Tibial nerve (tissue), 3 donors: Measurements from ENCODE around the gene NMT1.

Experiments used
- EP300 ChIP-seq, 2 donors: sonication (generic); formaldehyde crosslinking; IDR thresholded peaks; one replicate each; pipeline ENCODE4 v1.6.1; 2017; ENCODE audit warnings: antibody characterized with exemption in 2 of 2, mild to moderate bottlenecking in 1 of 2
- POLR2A ChIP-seq, 2 donors: fragments of 450-650 bp; IDR thresholded peaks; one replicate each; pipeline ENCODE4 v1.6.1; 2017; ENCODE audit warnings: antibody characterized with exemption in 2 of 2, mild to moderate bottlenecking in 2 of 2, moderate library complexity in 2 of 2

DNA sequence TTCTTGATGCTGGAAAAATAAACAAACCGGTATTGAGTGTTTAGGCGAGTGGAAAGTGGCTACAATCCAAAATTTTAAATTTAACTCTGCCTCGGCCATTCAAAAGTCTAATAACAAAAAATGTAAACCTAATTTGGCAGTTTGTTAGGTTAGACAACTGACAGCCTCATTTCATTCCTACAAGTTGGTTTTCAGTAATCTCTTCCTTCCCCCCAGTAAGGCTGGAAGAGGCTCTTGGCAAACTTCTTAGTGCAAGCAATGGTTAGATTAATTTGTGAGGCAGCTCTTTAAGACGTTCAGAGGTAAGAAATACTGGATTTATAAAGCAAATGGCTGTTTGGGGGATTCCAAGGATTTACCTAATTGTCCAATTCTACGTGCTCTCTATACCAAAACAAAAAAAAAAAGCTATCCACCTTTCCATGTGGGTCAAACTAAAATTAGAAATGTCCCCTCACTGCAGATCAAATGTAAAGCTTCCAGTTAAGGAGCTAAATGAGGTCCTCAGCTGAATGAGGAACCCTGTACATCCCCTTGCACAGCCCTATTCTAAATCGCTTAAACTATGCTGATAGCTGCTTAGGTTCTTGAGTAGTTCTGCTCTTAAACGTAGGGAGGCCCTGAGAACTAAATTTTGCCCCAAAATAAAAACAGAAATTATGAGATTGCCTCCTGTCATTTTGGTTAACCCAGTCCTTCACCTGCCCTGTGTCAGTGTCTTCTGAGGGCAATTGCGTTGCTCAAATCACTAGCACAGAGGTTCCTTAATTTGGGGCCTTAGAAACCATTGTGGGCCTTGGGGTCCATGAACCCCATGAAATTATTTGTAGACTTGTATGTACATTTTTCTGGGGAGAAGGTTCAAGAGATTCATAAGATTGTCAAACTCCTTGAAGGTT lies 90.0 kb downstream of the NMT1 start:
- TF ChIP-seq POLR2A (IDR thresholded peaks at IDR 0.05): no peak
- no peak for TF ChIP-seq EP300 (IDR thresholded peaks at IDR 0.05)
